ENCODE data around the gene GALNT1. TPM values are rescaled to one million over a fixed set of nuclear protein-coding genes. Genes with fewer than 3 reads are reported as not detected.

The GALNT1 gene
- total and polyA plus RNA-seq, 10 of the 15 experiments (the other 5 are each of a cell fraction or from before 2014, with no cell fraction given): 8.0 to 53.7 (median 29.9) TPM

DNA sequence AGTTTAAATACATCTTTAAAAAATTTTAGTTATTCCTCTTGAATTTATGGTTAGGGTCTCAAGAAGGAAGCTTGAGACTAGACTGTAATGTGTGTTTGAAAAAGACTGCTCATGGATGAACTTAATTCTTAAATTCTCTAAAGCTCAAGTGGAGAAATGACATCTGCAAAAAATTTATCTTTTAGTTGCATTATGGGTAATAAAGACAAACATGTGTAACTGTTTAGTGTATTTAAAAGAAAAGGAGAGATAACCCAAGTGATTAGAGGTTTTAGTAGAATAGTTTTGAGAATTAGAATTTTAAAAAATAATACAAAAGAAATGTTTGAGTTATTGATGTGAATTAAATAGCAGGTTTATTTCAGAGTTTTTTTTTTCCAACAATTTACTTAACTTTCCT lies 36.7 kb downstream of the GALNT1 start:
- peaks cover 4% of the 10 kb centered on the region; the same call in 1 of the 2 replicates for H3K79me2 ChIP-seq (ENCODE audit: control insufficient read depth, insufficient read depth, low read length)
- ChIA-PET CTCF (interaction anchor here (0.8 to 1.5 kb wide), 2 partner anchors 9 to 35 kb away, joined by 4 to 5 read pairs; no protein-coding TSS in a partner anchor), RAD21 (ENCODE audit: unreplicated experiment) (interaction anchor here (1.1 kb wide), 1 partner anchor 36 kb away, joined by 3 read pairs; no protein-coding TSS in a partner anchor), POLR2A (interaction anchor here (1.1 to 1.9 kb wide), 2 partner anchors 26 to 124 kb away, joined by 4 to 6 read pairs; no protein-coding TSS in a partner anchor), SMC1A (ENCODE audit: uncharacterized antibody, unreplicated experiment) (interaction anchor here (0.6 to 3.2 kb wide), 7 partner anchors 9 to 384 kb away, joined by 3 to 21 read pairs (median 4); partner anchors contain the start of gene GALNT1)
- in situ Hi-C loops (cut with MboI): loop anchor here (5.0 kb wide), 1 partner anchor 49 kb away; no protein-coding TSS in a partner anchor
- no peak for ATAC-seq
- no peak overlapping the region for H3K4me3 ChIP-seq
- no peak overlapping the region for H3K4me2 ChIP-seq (ENCODE audit: control insufficient read depth, insufficient read depth)
- no peaks in the 10 kb centered on the region for H4K20me1 ChIP-seq (ENCODE audit: control insufficient read depth, insufficient read depth)
- TF ChIP-seq BCL3 (IDR thresholded peaks at IDR 0.05; ENCODE audit: borderline replicate concordance, insufficient read depth, low read depth, low read length, poor library complexity, severe bottlenecking) (no peak), HSF1 (IDR thresholded peaks at IDR 0.05; ENCODE audit: low read depth, low read length) (no peak), NFIC (IDR thresholded peaks at IDR 0.05; ENCODE audit: low read depth, low read length) (no peak), SMARCA5 (IDR thresholded peaks at IDR 0.05) (no peak), CBX3 (IDR thresholded peaks at IDR 0.05; ENCODE audit: borderline replicate concordance, low read depth) (no peak), RB1 (IDR thresholded peaks at IDR 0.05; ENCODE audit: borderline replicate concordance) (no peak), CREM (IDR thresholded peaks at IDR 0.05; ENCODE audit: low read depth) (no peak), JUND (IDR thresholded peaks at IDR 0.05; ENCODE audit: low read depth, low read length) (no peak)
- no peak overlapping the region for H3K27ac ChIP-seq (ENCODE audit: control insufficient read depth, insufficient read depth)
- no peaks in the 10 kb centered on the region; a peak in 1 of 4 replicates for H3K36me3 ChIP-seq (ENCODE audit: control insufficient read depth in 2 of 2, insufficient read depth in 2 of 2, low read length in 1 of 2)
- H3K9me3 ChIP-seq (replicated peaks; ENCODE audit: control insufficient read depth, insufficient read depth, low read length): no peaks in the 10 kb centered on the region; the same call in 2 of the 3 replicates
- no peaks in the 10 kb centered on the region for H3K27me3 ChIP-seq (replicated peaks in 1 of 2; ENCODE audit: control insufficient read depth in 2 of 2, insufficient read depth in 2 of 2, low read length in 1 of 2)
- H2AFZ ChIP-seq (ENCODE audit: control insufficient read depth, low read depth, low read length): no peak overlapping the region
- no peak for DNase-seq (ENCODE audit: low read depth, low spot score)
- FAIRE-seq: no peak
- intact Hi-C loops (cut with micrococcal nuclease; ENCODE audit: unreplicated experiment): loop anchor here (5.0 to 10.0 kb wide), 2 partner anchors 121 to 573 kb away; partner anchors contain the start of genes INO80C and MAPRE2
- no TSS peak for BruUV-seq (replicated peaks)
- H3K9ac ChIP-seq (ENCODE audit: control insufficient read depth, insufficient read depth, low read length): no peak overlapping the region
- peaks cover 18% of the 10 kb centered on the region for H3K4me1 ChIP-seq (ENCODE audit: control insufficient read depth, insufficient read depth, low read length)
